Subcutaneous adipose tissue (tissue), 4 donors: Measurements from ENCODE around the gene MARCO. TPM values are rescaled to one million over a fixed set of nuclear protein-coding genes. Genes with fewer than 3 reads are reported as not detected.

ENCODE experiments used
- CTCF ChIP-seq: fragments of 450-650 bp; IDR thresholded peaks from one replicate; pipeline ENCODE4 v1.5.1; 2016; ENCODE audit warnings: low read depth, mild to moderate bottlenecking, control low read depth, antibody characterized with exemption, moderate library complexity
- total RNA-seq, 4 donors: library from RNA; depleted of rRNA; stranded (reverse); fragments of >200 nt; gene quantifications; one replicate each; pipeline ENCODE4 v1.1.0, GENCODE V29; 2016

MARCO gene
- total RNA-seq, 4 donors from 2014 or later = 19.6 to 84.8 (median 22.7) TPM

- no peak for TF ChIP-seq CTCF
These were observed 12.9 kb upstream of the MARCO start for GRCh38 chr2:118929059-118929458.

DNA sequence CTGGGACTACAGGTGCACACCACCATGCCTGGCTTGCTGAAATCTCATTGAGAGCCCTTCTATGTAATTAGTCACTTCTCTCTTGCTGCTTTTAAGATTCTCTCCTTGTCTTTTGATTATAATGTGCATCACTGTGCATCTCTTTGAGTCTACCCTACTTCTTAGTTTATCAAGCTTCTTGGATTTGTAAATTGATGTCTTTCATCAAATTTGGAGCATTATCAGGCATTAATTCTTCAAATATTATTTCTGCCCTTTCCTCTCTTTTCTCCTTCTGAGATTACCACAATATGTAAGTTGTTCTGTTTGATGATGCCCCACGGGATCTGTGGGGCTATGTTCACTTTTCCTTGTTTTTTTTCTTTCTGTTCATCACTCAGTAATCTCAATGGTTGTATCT, 9.0 kb upstream of the MARCO start:
- no peak for TF ChIP-seq CTCF

GRCh38 chr2:118936306-118936705, 5.7 kb upstream of the MARCO start:
- TF ChIP-seq CTCF = no peak

- TF ChIP-seq CTCF = no peak
These were observed 5.1 kb upstream of the MARCO start for GRCh38 chr2:118936936-118937335.

DNA sequence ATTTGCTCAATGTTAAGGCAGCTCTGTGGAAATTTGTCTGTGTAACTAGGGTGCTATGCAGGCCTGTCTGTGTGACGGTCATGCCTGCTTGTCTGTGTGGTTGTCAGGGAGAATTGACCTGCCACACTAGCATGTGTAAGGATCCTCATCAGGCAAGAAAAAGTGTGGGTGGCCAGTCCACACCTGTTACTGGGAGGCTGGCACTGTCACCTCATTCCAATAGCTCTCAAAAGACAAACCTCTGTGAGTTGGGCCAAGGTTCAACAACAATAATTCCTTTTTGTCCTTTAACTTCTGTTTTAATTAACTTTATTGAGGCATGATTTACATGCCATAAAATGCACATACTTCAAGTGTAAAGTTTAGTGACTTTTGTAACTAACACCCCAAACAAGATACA, 4.2 kb upstream of the MARCO start:
- TF ChIP-seq CTCF = no peak

GRCh38 chr2:118939994-118940393, 2.0 kb upstream of the MARCO start:
- no peak for TF ChIP-seq CTCF

DNA sequence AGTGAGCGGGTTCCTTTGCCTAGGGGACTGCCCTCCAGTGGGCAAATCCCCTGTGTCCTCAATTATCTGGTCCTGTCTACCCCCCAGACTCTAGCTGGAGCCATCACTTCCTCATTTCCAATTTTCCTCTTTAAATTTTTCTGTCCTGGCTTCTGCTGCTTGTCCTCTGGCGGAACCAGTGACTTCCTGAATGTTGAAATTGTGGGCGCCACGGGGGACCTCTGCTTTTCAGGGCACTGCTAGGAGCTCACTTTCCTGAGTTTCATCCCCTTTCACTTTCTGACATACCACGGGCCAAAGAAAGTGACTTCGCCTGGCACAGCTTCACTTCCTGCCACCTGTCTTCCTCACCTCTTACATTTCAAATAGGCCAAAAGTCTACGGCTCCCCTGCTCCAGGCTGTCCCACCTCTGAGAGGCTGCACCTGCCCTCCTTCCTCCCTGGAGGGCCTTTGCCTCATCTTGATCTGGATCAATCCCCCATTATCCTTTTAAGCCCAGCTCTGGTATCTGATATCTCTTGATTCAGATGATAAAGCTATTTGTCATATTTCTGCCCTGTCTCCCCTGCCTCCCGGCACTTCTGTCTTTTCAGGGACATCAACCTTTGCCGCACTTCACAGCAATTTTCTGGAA, 1.4 kb upstream of the MARCO start:
- TF ChIP-seq CTCF = no peak
